Ramos (cell line): ENCODE results near the gene METTL25.

Experiments used
- in situ Hi-C: fragments of 300-500 bp; cut with MboI; formaldehyde crosslinking; loops from one replicate; pipeline ENCODE4 v1.14.3; 2022; ENCODE audit warnings: low sequenced_read_pairs; ENCODE audit not compliant: unreplicated experiment

The METTL25 gene

DNA sequence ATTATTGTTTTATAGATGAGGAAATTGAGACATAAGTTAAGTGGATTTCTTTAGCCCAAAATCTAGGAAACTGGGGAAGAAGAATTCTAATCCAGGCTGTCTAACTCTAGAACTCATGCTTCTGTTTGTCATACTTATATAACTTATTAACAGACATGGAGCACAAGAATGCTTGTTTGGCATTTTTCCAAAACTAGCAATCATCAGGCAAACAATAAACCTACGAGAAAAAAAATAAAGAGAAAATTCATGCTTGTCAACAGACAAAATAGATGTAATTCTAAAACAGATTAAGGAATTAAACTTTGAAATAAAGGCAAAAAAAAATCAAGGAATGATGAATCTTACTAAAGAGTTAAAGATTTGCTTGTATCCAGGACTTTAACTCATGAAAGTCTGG, 103.1 kb downstream of the METTL25 start:
- in situ Hi-C loops, result no loop called here

DNA sequence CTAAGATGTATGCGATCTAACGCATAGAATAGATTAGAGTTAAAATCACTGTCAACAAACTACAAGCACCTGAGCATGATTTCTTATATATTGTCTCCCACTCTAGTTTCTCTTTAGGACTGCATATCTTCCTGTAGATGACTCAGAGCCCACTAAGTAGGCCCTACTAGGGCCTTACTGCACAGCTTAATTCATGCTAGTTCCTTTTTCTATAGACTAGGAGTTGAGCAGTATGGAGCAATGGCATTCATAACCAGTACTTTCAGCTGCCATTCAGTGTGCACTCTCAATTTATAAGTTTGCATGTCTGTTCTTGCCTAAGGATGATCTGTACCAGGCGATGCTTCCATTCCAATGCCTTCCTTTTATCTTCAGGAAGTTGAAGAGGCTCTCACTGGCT, 103.5 kb downstream of the METTL25 start:
- in situ Hi-C loops, result no loop called here

DNA sequence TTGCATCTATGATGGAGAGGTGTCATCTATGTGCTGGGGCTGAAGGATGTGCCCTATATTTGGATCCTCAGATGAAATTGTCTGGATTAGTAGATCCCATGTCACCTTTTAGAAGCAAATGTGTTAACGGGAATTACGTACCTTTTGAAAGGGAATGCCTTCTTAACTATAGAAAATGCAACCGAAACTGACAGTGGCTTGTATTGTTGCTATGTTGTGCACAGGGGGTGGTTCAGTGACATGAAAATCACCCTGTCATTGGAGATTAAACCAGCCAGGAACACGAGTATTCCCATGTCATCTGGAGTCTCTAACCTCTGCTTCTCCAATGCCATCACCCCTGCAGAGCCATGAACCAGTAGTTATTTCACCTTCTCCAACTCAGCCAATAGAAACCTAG, 110.2 kb downstream of the METTL25 start:
- in situ Hi-C loops, result no loop called here

DNA sequence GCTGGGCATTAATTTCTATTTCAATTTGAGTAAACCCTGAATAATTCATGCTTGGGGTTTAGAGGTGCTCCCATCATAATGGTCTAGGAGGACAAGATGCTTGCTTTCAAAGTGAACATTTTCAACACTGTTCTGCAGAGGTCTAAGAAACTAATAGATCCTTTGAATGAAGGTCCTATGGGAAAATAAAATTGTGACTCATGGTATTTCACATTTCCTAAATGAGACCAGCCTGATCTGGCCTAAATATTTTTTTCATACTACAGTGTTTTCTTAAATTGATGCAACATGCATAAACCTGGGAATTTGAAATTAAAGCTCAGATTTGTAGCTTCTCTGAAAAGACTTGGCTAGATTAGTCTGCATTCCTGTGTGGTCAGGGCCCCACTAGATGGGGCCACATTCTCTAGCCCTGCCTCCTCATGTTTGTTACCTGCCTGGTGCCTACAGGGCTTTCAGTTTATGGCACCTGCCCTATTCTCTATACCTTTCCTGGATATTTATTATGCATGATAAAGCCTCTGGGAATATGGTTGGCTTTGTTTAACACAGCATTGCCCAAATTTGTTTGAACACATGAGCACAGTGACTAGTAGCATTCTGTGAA, 112.7 kb downstream of the METTL25 start:
- in situ Hi-C loops, result no loop called here

DNA sequence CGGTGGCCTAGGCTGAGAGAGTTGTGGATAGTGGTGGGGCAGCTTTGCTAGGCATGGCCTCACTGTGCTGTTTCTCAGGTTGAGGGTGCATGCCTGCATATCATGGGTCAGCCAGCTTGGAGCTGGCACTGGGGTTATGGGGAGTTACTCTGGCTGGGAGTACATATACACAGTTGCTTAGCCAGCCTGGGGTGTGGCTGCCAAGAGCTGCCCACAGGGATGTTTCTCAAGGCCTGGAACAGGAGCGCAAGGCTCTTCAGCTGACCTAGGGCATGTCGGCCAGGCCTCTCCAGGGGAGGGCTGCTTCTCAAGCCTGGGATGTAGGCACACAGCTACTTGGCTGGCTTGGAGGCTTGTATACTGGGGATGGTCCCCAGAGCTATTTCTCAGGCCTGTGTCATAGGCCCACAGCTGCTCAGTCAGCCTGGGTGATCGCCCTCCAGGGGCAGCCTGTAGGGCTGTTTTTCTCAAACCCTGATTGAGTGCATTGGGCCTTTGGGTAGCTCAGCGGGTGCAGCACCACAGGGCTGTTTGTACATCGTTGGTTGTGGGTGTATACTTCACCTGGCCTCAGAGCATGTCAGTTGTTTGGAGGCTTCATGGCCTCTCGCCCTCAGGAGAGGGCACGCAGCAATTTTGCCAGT, 114.9 kb downstream of the METTL25 start:
- in situ Hi-C loops, result no loop called here

DNA sequence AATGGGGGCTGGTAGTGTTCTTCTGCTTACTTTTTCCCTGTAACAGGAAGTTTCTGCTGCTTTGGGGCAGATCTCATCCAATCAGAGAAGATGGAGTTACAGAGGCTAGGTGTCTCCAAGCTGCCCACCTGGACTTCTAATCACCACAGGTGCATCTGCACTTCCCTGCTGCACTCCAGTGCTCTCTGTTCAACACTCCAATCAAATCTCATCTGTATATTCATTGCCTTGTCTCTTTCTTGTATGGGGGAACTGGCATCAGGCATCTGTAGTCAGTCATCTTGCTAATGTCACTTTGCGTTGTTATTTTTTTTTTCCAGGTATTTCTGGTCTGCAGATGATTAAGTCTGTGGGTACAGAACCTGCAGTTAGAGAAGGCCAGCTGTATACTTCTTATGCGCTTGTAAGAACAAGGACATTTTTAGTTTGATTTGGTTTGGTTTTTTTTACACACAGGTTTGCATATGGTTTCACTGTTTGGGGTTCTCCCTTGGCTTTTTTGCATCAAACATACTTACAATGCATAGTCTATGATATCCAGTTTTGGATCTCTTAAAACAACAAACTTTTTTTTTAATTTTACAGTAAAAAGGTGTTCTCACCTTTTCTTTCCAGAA, 116.0 kb downstream of the METTL25 start:
- in situ Hi-C loops, result no loop called here

DNA sequence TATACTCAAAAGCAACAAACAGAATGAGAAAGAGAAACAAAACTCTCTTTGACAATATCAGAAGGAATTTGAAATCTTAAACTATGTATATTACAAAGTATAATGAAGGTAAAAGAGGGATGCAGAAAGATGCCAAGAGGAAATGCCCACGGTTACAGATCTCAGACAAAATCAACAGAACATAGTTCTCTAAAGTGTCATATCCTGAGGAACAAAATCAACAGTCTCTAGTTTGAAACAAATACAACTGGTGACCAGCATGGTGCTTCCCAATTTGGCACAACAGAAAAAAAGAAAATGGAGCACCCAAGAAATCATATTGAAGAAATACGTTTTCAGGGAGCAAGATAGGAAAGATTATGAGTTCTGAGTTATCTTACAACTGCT, 116.5 kb downstream of the METTL25 start:
- in situ Hi-C loops, result no loop called here

DNA sequence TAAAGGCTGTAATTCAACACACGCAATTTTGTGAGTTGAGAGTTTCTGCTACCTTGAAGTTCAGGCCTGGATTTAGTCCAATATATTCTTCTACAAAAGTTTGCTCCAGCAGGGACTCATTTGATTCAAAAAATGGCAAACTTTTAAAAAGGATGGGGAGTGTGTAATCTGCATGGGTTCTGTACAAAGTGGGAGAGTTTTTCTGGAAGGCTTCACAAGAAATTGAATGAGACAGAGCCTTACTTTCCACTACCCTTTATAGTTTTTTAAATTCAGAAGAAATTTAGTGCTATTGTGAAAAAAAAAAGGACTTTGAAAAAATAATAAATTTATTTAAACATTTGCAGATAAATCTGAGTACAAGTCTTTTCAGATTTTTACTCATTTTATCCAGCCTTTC, 116.9 kb downstream of the METTL25 start:
- in situ Hi-C loops, result no loop called here

DNA sequence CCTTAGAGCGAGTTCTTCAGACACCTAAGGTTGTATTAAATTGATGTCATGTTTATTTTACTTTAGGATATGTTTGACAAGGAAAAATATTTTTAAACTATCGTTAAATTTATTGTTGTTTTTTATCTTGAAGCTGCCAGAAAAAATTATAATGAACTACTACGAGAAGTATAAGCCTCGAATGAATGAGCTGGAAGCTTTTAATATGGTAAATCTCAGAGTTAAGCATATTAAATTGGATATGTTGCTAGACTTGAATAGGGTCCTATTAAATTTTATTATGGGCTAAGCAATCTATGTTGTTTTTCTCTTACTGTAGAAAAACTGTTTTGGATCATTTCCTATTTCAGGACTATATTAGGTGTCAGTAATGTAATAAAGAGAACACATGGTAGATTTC, 118.2 kb downstream of the METTL25 start:
- in situ Hi-C loops, result no loop called here

DNA sequence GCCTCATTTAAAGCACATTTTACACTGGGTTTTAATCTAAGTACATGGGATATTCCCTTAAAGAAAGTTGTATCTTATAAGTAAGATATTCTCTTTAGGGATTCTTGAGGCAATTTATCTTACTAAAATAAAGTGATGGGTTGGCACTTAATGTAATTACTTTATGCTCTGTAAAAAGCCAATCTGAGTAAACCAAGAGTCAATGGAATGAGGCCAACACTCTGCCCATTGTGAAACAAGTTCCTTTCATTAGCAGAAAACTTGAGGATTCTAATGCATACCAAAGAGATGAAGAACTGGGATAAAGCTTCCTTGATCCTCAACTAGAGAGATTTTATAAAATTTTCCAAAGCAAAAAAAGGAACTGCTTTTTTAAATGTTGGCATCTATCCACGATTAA, 121.2 kb downstream of the METTL25 start:
- in situ Hi-C loops, result no loop called here

DNA sequence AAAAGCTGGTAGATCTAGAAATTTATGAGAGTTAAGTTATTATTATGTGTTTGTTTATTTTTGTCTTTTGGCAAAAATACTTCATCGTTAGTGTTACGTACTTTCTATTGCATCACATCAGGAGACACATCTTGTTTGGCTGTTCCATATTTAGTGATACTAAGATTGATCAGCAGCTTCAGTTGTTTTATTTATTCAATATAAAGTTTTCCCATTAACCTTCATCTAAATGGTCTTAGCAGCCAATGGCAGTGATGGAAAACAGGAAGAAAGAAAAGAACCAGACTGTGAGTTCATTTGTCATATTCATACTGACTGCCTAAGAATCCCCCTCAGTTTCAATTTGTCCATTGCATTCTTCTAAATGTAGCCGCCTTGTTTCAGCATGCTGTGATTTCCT, 122.3 kb downstream of the METTL25 start:
- in situ Hi-C loops, result no loop called here

DNA sequence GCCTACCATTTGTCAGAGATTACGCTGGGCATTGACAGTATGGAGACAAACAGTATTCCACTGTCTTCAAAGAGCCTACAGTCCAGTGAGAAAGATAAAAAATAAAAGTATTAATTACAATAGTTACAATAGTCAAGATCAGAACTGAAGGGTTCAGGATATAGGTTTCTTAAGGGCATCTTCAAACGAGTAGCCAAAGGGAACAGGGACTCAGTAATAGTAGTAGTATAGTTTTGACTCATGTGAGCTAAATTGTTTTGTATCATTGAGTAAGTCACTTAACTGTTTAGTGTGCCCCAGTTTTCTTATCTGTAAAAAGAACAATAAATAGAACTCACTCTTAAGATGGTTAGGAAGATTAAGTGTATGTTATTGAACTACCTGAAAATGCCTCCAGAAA, 123.6 kb downstream of the METTL25 start:
- in situ Hi-C loops, result no loop called here

DNA sequence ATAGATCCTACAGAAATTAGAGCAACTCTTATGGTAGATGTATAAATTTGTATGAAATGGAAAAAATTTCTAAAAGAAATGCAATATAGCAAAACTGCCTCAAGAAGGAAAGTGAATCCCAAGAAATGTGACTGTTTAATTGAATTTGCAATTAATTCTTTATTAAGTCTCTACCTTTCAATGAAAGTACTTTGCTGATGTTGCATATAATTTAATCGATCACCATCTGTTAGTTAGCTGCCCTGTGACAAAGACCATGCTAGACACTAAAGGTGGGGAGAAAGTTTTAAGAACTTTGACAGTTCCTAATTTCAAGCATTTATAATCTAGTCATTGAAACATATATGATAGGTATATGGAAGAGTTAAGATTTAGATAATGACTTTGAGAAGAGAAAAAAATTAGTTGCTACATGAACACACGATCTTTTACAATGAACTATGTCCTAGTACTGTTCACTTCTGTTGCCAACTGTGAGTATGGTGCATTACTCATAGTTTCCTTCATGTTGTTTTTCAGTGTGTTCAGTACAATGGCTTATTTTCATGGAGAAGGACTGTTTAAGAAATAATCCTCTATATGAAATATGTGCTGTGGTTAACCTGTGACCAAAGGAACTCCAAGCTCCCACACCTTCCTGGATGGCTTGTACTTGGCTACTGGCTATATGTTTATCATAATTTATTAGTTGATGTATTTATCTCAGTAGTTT, 128.4 kb downstream of the METTL25 start:
- in situ Hi-C loops, result no loop called here

DNA sequence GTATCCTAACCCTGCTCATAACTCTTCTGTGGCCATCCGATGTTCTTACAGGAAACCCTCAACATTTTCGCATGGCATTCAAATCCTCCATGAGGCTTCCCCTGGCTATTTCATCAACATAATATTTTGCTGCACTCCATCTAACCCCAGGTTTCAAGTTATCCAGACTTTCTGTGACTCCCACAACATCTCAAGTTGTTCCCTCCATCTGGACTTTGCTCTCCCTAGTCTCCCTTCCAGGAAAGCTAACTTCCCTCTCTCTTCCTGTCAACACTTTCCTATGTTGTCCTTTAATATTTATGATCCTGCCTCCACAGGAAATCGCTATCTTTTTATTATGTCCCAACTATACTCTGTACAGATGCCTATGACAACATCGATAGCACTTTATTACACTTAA, 146.1 kb downstream of the METTL25 start:
- in situ Hi-C loops, result no loop called here

DNA sequence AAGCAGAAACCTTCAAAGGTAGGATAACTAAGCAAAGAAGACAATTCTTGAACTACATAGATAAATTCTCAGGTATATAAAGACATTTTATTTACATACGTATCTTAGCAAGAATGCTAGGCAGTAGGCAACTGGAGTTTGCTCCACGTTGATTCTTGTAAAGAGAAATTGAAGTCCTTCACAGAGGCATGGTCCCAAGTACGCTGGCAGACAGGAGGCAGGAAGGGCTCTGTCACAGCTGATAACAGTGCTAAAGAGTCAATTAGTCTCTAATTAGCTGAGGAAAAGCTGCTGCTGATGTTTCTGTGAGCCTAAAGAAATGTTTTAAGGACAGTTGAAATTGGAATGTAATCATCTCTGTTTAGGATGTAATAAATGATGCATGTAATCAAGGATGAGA, 146.8 kb downstream of the METTL25 start:
- in situ Hi-C loops, result no loop called here

DNA sequence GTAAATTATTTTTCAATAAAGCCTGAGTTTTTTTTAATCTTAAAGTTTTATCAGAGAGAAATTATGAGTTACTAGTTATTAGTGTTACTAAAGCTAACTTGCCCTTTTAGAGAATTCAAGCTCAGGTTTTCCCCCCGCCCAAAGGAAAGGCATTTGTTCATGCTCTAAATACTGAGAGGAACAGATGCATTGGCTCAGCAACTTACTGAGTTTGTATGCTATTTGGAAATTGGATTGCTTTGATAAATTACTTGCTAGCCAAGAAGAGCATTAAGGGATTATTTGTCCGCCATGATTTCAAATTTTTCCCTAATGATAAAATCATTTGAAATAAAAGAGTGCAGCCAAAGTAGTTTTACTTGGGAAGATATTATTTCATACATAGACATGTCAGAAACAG, 149.4 kb downstream of the METTL25 start:
- in situ Hi-C loops, result no loop called here

DNA sequence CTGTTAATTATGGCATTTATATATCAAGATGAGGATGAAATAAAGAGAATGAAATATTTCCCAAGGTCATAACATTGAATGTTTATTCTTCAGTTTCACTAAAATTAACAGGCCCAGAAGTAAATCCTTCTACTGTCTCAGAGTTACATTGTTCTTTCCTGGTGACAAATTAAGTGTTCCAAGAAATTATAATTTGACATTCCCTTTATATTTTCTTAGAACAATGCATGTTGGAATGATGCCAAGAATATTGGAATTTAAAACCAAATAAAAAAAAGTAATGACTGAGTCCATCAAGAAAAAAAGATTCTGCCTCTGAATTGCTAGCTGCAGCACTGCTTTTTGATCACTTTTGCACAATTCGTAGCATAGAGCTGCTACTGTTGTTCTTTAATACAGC, 152.1 kb downstream of the METTL25 start:
- in situ Hi-C loops, result no loop called here

DNA sequence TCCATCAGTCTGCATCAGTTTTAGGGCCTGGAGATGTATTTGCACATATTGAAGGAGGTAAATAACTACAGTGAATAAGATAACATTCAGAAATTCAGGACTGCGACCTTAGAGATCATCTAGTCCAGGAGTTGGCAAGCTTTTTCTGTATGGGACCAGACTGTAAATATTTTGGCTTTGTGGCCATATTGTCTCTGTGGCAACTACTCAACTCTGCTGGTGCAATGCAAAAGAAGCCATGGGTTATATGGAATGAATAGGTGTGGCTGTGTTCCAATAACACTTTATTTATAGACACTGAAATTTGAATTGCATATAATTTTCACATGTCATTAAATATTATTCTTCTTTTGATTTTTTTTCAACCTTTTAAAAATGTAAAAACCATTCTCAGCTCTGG, 156.6 kb downstream of the METTL25 start:
- in situ Hi-C loops, result no loop called here

DNA sequence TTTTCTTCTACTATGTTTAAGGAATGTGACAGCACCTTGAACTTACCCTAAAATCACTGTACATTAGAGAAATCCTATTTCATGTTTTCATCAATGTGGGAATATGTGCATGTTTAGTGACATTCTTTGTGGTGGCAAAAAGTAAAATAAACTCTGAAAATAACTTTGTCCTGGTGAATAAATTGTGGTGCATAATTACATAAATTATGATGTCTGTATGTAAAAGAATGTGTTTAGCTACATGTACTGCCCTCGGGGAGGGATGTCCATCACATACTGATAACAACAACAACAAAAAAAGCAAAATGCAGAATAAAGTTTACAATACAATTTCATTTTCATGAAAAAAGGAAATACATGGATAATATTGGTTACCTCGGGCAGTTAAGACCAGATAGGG, 157.3 kb downstream of the METTL25 start:
- in situ Hi-C loops, result no loop called here

DNA sequence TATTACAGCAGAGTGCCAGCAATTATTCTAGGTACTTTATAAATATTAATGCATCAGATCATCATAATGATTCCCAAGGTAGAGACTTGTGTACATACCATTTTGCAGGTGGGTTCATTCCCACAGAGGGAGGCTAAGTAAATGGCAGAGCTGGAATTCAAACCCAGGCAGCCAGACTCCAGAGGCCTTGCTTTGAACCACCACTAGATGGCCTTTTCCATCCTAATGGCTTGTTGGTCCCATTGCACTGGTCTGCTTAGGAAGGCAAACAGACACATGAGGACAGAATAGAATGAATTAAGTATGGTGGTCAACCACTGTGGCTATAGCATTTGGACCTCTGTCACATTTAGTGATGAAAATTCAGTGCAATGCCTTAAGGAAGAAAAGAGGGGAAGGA, 158.7 kb downstream of the METTL25 start:
- in situ Hi-C loops, result no loop called here

DNA sequence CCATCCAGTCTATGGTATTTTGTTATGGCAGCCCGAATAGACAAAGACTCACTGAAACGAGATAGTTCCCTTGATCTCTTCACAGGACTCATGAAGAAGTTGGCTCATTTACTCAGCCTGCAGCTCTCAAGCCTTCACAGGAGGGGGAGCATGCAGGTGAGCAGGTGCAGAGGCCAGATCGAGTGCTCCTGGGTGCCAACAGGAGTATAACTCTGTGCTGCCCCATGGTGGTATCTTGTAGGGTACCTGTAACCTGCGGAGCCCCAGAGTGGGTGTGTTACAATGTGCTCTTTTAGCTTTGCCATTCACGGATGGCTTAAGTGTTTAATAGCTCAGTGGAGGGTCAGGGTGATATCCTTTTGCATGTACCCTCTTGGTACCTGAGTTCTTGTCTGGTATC, 159.5 kb downstream of the METTL25 start:
- in situ Hi-C loops, result no loop called here
